ENCODE results near the gene CIZ1. TPM values are rescaled to one million over a fixed set of nuclear protein-coding genes. Genes with fewer than 3 reads are reported as not detected.

CIZ1 gene
- polyA plus RNA-seq, 2 of the 4 experiments (the other 2 are of a cell fraction) = 39.2 to 92.5 TPM

- CTCF ChIA-PET = interaction anchor here (1.2 to 1.5 kb wide), 3 partner anchors 22 to 28 kb away, joined by 3 to 4 read pairs (median 4); no protein-coding TSS in a partner anchor
- FAIRE-seq (no peak), DNase-seq (ENCODE audit: low read depth in 1 of 2, low spot score in 1 of 2) (no peak), ATAC-seq (no peak)
- Histone ChIP-seq H3K4me1 (peaks cover 16% of the 10 kb centered on the region), H3K9me3 (no peaks in the 10 kb centered on the region), H3K27ac (no peak overlapping the region), H3K4me3 (no peak overlapping the region), H3K4me2 (no peak overlapping the region)
- no peak for TF ChIP-seq HOXB13 (CRISPR knock-in tag; IDR thresholded peaks at IDR 0.05; ENCODE audit: low read depth)
- TF ChIP-seq, protein P1, sequence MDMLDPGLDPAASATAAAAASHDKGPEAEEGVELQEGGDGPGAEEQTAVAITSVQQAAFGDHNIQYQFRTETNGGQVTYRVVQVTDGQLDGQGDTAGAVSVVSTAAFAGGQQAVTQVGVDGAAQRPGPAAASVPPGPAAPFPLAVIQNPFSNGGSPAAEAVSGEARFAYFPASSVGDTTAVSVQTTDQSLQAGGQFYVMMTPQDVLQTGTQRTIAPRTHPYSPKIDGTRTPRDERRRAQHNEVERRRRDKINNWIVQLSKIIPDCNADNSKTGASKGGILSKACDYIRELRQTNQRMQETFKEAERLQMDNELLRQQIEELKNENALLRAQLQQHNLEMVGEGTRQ (IDR thresholded peaks at IDR 0.05) = no peak
- no peak for TF ChIP-seq PHF8 (IDR thresholded peaks at IDR 0.05; ENCODE audit: borderline replicate concordance, low read depth)
- TF ChIP-seq FOSB (CRISPR knock-in tag; IDR thresholded peaks at IDR 0.05) = no peak
- no peak for TF ChIP-seq CBX8 (IDR thresholded peaks at IDR 0.05)
- no peak for TF ChIP-seq EHMT2 (IDR thresholded peaks at IDR 0.05; ENCODE audit: low read depth)
- TF ChIP-seq KDM1A (IDR thresholded peaks at IDR 0.05; ENCODE audit: low read depth) = no peak
- no peak for TF ChIP-seq FOSL2 (IDR thresholded peaks at IDR 0.05)
- TF ChIP-seq FOSL2 (CRISPR knock-in tag; IDR thresholded peaks at IDR 0.05) = no peak
- TF ChIP-seq BCL3 (IDR thresholded peaks at IDR 0.05) = no peak
- TF ChIP-seq MAFK (IDR thresholded peaks at IDR 0.05; ENCODE audit: partially characterized antibody) = no peak
- TF ChIP-seq, protein P2, sequence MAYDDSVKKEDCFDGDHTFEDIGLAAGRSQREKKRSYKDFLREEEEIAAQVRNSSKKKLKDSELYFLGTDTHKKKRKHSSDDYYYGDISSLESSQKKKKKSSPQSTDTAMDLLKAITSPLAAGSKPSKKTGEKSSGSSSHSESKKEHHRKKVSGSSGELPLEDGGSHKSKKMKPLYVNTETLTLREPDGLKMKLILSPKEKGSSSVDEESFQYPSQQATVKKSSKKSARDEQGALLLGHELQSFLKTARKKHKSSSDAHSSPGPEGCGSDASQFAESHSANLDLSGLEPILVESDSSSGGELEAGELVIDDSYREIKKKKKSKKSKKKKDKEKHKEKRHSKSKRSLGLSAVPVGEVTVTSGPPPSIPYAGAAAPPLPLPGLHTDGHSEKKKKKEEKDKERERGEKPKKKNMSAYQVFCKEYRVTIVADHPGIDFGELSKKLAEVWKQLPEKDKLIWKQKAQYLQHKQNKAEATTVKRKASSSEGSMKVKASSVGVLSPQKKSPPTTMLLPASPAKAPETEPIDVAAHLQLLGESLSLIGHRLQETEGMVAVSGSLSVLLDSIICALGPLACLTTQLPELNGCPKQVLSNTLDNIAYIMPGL (CRISPR knock-in tag; IDR thresholded peaks at IDR 0.05; ENCODE audit: borderline replicate concordance) = no peak
- TF ChIP-seq TP53 (CRISPR knock-in tag; IDR thresholded peaks at IDR 0.05) = no peak
- no peak for TF ChIP-seq E2F6 (IDR thresholded peaks at IDR 0.05; ENCODE audit: borderline replicate concordance, low read depth)
- TF ChIP-seq HOXA7 (CRISPR knock-in tag; IDR thresholded peaks at IDR 0.05) = no peak
- TF ChIP-seq ESRRA (IDR thresholded peaks at IDR 0.05; ENCODE audit: borderline replicate concordance, low read length) = no peak
- TF ChIP-seq JUN (IDR thresholded peaks at IDR 0.05) = no peak
- TF ChIP-seq RFX5 (IDR thresholded peaks at IDR 0.05) = no peak
- TF ChIP-seq RAD21 (conservative IDR thresholded peaks at IDR 0.05 in 1 of 2, IDR thresholded peaks at IDR 0.05 in 1 of 2) = no peak
- TF ChIP-seq FOXS1 (CRISPR knock-in tag; IDR thresholded peaks at IDR 0.05) = no peak
- TF ChIP-seq MYC (IDR thresholded peaks at IDR 0.05; ENCODE audit: borderline replicate concordance, low read length) = no peak
- WGBS (ENCODE audit: missing lambda C conversion rate) = 86% methylated on average over 29 of the region's 29 CpGs
- POLR2A ChIA-PET = interaction anchor here (1.0 kb wide), 1 partner anchor 54 kb away, joined by 3 read pairs; the partner anchor contains the start of genes NAIF1 and SLC25A25
Measured at GRCh38 chr9:128120741-128121465, 70.5 kb downstream of the CIZ1 start.
